IPS-15b (cell line): Measurements from ENCODE around the gene RSPH6A.
"Not testable (repeated sequence)": the region's sequence is repeated elsewhere in the genome, so short reads cannot be mapped to it uniquely, and the experiment has no call there.

Experiments used
- H3K27me3 ChIP-seq: one replicate; pipeline ENCODE4 v1.6.1; 2013; ENCODE audit warnings: low read length; ENCODE audit not compliant: control insufficient read depth, insufficient read depth
- H3K36me3 ChIP-seq: one replicate; pipeline ENCODE4 v1.6.1; 2013; ENCODE audit warnings: low read length; ENCODE audit not compliant: control insufficient read depth, insufficient read depth
- H3K4me1 ChIP-seq: one replicate; pipeline ENCODE4 v1.6.1; 2013; ENCODE audit warnings: mild to moderate bottlenecking, low read length; ENCODE audit not compliant: control insufficient read depth, insufficient read depth
- H3K4me3 ChIP-seq: one replicate; pipeline ENCODE4 v1.5.1; 2013; ENCODE audit warnings: low read depth, low read length
- H3K9ac ChIP-seq: one replicate; pipeline ENCODE4 v1.6.1; 2013; ENCODE audit warnings: low read depth, mild to moderate bottlenecking, low read length
- H3K9me3 ChIP-seq: one replicate; pipeline ENCODE4 v1.6.1; 2013; ENCODE audit warnings: mild to moderate bottlenecking, low read length; ENCODE audit not compliant: control insufficient read depth, insufficient read depth

Gene RSPH6A

DNA sequence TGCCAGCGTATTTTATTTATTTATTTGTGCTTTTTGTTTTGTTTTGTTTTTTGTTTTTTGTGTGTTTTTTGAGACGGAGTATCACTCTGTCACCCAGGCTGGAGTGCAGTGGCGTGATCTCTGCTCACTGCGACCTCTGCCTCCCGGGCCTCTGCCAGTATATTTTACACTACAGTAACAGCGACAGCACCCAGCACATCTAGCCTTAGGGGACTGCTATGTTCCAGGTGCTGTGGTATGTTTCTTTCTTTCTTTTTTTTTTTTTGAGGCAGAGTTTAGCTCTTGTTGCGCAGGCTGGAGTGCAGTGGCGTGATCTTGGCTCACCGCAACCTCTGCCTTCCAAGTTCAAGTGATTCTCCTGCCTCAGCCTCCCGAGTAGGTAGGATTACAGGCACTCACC is 63.6 kb downstream of the RSPH6A start:
- not testable (repeated sequence) for H3K4me3 ChIP-seq, H3K9me3 ChIP-seq, H3K9ac ChIP-seq, H3K36me3 ChIP-seq, H3K4me1 ChIP-seq, H3K27me3 ChIP-seq

DNA sequence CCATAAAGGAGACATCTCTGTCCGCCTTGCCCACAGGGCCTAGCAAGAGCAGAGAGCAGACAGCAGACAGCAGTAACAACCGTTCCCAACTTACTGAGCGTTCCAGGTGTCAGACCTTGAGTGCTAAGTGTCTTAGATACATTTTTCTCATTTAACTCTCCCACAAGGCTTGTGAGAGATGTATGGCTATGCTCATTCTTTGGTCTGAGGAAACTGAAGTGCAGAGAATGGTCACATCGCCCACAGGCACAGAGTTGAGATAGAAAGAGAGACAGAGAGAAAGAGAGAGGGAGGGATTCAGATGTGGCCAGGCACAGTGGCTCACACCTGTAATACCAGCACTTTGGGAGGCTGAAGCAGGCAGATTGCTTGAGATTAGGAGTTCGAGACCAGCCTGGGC is 67.6 kb downstream of the RSPH6A start:
- H3K9ac ChIP-seq, result no peak overlapping the region
- peaks cover 5% of the 10 kb centered on the region for H3K4me1 ChIP-seq
- H3K9me3 ChIP-seq, result no peaks in the 10 kb centered on the region
- no peaks in the 10 kb centered on the region for H3K27me3 ChIP-seq
- no peak overlapping the region for H3K4me3 ChIP-seq
- H3K36me3 ChIP-seq, result no peaks in the 10 kb centered on the region

DNA sequence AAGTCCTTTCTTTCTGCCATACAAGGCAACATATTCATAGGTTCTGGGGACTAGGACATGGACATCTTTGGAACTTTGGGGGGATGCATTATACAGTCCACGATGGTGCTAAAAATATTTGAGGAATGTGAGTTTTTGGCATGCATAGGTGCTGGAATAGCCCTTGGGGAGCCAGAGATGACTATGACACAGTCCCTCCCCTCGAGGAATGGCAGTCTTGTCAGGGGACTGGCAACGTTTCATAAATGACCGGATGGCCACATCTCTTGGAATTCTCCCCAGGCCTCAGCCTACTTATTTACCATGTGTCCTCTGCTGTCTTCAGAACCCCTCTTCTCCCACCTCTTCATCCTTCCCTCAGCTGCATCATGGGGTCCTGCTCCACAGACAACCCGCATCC is 68.2 kb downstream of the RSPH6A start:
- no peaks in the 10 kb centered on the region for H3K36me3 ChIP-seq
- H3K9me3 ChIP-seq, result no peaks in the 10 kb centered on the region
- H3K27me3 ChIP-seq, result no peaks in the 10 kb centered on the region
- H3K4me3 ChIP-seq, result no peak overlapping the region
- H3K4me1 ChIP-seq, result peaks cover 5% of the 10 kb centered on the region
- H3K9ac ChIP-seq, result no peak overlapping the region
